Stimulated activated CD4-positive, alpha-beta T cell treated with anti-CD3 and anti-CD28 coated beads, Interleukin-12 subunit alpha, Interleukin-12 subunit beta, amount 100 ng/mL, for 4 hours (primary cell): ENCODE measurements around the gene ZDHHC18.
"Not testable (repeated sequence)": the region's sequence is repeated elsewhere in the genome, so short reads cannot be mapped to it uniquely, and the experiment has no call there.

ENCODE experiments used
- DNase-seq: peaks from one replicate; pipeline ENCODE4 v3.0.0-alpha.2; 2020

ZDHHC18 gene

DNA sequence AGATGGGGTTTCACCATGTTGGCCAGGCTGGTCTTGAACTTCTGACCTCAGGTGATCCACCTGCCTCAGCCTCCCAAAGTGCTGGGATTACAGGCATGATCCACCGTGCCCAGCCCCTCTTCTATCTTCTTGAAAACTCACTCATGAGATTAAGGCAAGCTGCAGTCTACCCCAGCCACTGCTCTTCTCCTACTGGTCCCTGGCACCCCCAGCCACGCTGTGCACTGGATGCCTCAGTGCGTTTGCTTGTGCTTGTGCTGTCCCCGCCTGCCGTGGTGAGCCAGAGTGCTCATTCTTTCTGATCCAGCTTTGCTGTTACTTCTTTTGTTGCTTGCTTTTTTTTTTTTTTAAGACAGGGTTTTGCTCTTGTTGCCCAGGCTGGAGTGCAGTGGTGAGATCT, 11.2 kb downstream of the ZDHHC18 start:
- not testable (repeated sequence) for DNase-seq

DNA sequence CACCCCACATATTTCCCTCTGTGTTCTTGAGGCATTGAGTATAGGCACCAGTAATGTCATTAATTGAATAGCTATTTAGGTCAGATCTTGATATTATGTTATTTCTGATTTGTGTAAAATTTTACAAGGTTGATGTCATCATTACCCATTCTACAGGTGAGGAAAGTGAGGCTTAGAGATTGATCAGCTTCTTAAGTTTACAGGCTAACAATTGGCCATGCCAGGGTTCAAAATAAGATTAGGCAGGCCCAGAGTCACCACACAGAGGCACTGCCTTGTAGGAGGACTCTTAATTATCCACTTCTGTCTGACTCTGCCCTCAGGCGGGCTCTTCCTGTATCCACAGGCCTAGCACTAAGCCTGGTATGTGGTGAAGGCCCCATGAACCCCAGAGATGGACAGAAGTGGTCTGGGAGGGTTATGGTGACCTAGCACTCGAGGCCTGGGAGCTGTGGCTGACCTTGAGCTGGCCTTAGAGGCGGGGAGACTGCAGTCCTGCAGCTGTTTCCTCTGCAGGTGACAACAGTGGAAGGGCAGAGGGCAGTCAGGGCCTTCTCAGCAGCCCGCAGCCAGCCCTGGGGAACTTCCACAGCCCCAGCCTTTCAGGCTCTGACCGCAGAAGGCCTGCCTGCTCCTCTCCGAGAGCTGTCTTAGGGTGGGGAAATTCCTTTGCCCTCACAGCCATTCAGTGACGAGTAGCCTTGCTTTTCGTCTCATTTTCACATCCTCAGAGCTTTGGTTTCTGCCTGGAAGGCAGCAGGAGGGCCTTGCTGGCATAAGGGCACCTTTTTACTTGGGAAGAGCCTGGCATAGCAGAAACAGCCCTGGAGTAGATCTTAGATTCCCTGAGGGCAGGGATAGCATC, 12.2 kb downstream of the ZDHHC18 start:
- peak; percentile 45 for DNase-seq

- no peak for DNase-seq
These were observed 12.8 kb downstream of the ZDHHC18 start for GRCh38 chr1:26839339-26839722.

DNA sequence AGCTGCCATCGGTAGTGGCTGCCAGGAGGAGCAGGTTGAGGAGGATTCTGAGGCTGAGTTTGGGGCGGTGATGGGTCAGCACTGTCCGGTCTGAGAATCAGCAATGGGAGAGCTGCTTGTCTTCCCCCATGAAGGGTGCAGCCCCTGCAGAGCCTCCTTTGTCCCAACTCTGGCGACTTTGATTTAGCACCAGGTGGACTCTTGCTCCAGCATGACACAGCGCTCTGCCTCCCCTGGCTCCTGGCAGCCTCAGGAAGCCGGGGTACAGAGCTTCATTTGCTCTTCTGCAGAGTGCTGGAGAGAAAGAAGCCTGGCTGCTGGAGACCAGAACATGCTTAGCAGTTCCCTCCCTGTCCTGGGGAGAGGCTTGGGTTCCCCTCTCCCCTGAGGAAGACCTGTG, 13.3 kb downstream of the ZDHHC18 start:
- DNase-seq = no peak

- no peak for DNase-seq
These were observed 18.1 kb downstream of the ZDHHC18 start for GRCh38 chr1:26844424-26845196.

- not testable (repeated sequence) for DNase-seq
These were observed 21.3 kb downstream of the ZDHHC18 start for GRCh38 chr1:26847826-26848225.

DNA sequence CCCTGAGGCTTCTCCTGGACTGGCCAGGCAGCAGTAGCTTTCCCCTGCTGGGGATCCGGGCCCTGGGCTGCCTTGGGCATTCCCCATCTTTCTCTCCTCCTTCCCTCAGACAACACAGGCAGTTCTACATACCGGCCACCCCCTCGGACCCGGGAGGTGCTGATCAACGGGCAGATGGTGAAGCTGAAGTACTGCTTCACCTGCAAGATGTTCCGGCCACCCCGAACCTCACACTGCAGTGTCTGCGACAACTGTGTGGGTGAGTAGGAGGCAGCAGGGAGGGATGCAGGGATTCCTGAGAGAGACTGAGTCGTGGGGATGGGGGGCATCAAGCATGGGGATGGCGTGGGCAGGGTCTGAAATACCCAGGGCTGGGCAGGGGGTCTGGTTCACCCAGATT, 22.0 kb downstream of the ZDHHC18 start:
- no peak for DNase-seq

- no peak for DNase-seq
These were observed 22.7 kb downstream of the ZDHHC18 start for GRCh38 chr1:26848941-26849774.

DNA sequence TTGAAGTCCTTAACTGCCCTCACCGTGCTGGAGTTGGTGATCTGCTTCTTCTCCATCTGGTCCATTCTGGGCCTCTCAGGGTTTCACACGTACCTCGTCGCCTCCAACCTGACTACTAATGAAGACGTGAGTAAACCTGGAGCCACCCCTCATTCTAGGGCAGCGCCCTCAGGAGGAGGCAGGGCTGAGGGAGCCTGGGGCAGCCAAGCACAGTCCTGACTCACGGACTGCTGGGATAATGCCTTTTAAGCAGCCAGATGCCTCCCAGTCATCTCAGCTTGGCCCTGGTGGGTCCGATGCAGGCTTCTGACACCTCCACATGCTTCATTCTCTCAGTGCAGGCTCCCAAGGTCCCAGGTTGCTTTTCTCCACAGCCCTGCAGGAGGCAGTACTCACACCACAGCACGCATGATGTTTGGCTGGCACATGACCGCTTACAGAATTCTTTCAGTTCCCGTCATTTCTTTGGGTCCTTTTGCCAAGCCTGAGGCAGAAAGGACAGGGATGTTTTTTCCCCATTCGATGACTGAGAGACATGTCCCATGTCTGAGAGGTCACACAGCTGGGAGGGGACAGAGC, 24.7 kb downstream of the ZDHHC18 start:
- DNase-seq = no peak

GRCh38 chr1:26852701-26853100, 26.2 kb downstream of the ZDHHC18 start:
- DNase-seq = no peak

GRCh38 chr1:26853156-26853555, 26.7 kb downstream of the ZDHHC18 start:
- peak; percentile 81 for DNase-seq

GRCh38 chr1:26853600-26853999, 27.1 kb downstream of the ZDHHC18 start:
- DNase-seq = no peak

DNA sequence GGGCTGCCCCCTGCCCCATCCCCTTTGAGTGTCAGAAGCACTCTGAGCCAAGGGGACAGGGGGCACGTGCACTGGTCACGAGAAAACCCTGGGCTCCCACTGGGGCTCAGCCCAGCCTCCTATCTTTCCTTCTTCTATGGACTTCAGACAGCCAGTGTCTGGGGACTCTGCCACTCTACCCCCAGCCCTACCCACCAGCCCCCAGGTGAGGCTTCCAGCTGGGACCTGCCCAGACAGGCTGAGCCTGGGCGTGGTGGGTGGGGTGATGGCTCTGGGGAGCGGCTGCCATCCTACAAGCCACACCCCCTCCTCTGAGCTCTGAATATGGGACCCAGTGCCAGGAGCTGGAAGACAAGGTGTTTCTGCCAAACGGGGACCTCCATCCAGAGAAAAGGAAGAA, 28.4 kb downstream of the ZDHHC18 start:
- DNase-seq = no peak

GRCh38 chr1:26855636-26856035, 29.1 kb downstream of the ZDHHC18 start:
- DNase-seq = no peak

GRCh38 chr1:26856181-26856580, 29.7 kb downstream of the ZDHHC18 start:
- no peak for DNase-seq

DNA sequence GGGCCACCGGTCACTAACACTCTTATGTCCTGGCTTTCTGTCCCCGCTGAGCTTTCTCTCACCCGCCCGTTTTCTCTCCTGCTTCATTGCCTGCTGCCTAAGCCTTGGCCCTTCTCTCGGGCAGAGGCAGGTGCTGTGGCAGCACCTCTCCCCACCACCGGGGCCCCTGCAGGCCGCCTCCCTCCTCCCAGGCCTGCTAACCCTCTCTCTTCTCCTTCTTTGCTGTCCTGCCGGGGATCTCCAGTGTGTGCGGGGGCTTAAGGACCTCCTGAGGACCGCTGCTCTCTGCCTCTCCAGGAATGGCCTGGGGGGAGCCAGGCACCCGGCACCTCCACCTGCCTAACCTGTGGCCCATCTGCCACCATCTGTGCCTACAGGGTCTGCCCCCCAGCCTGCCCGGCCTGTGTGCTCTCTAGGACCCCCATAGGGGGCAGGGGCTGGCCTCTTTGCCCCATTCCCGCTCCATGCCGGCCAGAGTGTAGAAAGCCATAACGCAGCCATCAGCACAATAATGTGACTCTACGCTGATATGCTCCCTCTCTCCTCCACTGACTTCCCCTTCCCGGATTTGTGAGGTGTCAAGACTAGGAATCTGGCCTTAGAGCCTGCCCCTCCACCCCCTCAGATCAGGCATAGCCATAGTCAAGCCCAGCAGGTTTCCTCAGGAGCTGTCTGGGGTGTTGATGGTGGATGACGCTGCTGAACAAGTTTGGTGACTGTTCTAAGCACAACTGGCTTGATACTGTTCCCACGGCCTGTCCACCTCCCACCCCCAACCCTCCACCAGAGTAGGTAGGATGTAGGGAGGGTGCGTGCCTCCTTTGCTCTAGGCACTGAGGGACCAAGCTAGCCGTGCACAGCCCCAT, 30.3 kb downstream of the ZDHHC18 start:
- no peak for DNase-seq

DNA sequence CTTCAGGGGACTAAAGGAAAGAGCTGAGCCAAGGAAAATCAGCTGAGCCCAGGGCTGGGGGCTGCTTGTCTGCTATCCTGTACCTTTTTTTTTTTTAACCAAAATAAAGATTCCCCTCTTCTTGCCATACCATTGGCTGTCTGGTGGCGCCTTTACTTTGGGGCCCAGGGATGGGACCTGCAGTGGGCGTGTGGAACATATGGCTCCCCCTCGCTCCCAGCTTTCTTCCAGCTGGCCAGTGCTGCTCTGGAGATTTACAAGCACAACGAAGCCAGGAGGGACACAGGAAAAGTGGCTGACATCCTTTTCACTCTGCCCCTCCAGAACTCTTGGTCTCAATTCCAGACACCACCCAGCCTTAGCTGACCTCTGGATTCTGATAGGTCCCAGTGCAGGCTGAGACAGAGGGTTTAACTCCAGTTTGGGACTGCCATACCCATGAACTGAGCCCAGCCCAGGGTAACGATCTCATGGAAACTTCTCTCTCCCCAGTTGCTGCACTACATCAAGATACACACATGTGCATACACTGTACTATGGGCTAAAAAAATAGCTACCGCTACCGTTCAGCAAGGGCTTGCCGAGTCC, 31.1 kb downstream of the ZDHHC18 start:
- no peak for DNase-seq

- no peak for DNase-seq
These were observed 31.7 kb downstream of the ZDHHC18 start for GRCh38 chr1:26858160-26858559.

DNA sequence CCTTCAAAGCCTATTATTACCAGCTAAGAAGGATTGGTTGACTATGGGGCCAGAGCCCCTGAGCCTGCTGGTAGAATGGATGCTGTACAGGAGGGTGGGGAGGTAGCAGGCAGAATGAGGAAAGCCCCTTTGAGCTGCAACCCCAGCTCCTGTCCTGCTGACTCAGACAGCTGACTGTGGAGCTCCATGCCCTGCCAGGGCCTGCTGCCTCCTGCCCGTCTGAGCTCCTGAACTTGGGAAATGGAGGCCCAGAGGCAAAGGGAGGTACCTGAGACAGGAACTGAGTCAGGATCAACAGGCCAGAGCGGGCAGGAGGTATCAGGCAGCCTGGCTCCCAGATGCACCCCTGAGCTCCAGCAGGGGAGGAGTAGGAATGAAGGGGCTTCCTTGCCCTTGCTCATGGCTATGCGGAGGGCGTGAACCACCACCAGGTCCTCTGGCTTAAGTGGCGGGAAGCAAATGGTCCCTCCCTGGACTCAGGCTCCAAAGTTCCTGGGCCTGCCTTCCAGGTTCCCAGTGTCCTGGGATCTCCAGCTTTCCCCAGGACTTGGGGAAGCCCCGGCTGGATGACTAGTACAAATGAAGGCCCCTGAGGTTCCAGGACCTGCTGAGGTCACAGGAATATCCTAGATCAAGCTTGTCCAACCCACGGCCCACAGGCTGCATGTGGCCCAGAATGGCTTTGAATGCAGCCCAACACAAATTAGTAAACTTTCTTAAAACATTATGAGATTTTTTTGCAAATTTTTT, 32.6 kb downstream of the ZDHHC18 start:
- no peak for DNase-seq

DNA sequence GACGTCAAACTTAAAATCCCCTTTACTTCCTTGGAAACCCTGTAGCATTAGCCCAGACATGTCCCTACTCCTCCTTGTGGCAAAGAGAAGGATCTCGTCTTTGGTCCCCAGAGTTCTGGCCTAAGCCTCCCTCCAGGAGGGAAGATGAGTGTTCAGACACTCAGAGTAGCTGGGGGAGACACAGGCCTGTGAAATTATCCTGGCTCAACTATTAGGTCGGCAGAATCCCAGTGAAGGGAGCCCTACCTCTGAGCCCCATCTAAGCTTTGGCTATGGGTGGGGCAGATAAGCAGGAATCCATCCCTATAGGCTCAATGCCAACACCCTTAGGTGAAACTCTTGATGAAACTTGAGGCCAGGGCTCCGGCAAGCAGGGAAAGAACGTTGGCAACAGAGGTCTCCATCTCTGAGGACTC, 34.8 kb downstream of the ZDHHC18 start:
- no peak for DNase-seq
